Effector CD4-positive, alpha-beta T cell (primary cell): ENCODE measurements around the gene FGF14.

Experiments used
- DNase-seq: peaks from one replicate; pipeline ENCODE4 v3.0.0-alpha.2; 2020

Gene FGF14

GRCh38 chr13:102302534-102302933, 99.3 kb downstream of the FGF14 start:
- DNase-seq: no peak

- no peak for DNase-seq
Observed at GRCh38 chr13:102300379-102300778, 101.5 kb downstream of the FGF14 start.

- DNase-seq: no peak
Observed at GRCh38 chr13:102299366-102299765, 102.5 kb downstream of the FGF14 start.

GRCh38 chr13:102298051-102298450, 103.8 kb downstream of the FGF14 start:
- no peak for DNase-seq

- no peak for DNase-seq
Observed at GRCh38 chr13:102295316-102296048, 106.4 kb downstream of the FGF14 start.

- no peak for DNase-seq
Observed at GRCh38 chr13:102294407-102295018, 107.3 kb downstream of the FGF14 start.

GRCh38 chr13:102293723-102294122, 108.1 kb downstream of the FGF14 start:
- DNase-seq: no peak

GRCh38 chr13:102291587-102292218, 110.1 kb downstream of the FGF14 start:
- DNase-seq: no peak

- DNase-seq: no peak
Observed at GRCh38 chr13:102289606-102290005, 112.2 kb downstream of the FGF14 start.

- no peak for DNase-seq
Observed at GRCh38 chr13:102286326-102286725, 115.5 kb downstream of the FGF14 start.

- no peak for DNase-seq
Observed at GRCh38 chr13:102280366-102280765, 121.5 kb downstream of the FGF14 start.

- no peak for DNase-seq
Observed at GRCh38 chr13:102277286-102277685, 124.6 kb downstream of the FGF14 start.

GRCh38 chr13:102276404-102276803, 125.4 kb downstream of the FGF14 start:
- DNase-seq: no peak

GRCh38 chr13:102275969-102276368, 125.9 kb downstream of the FGF14 start:
- DNase-seq: no peak

- DNase-seq: no peak
Observed at GRCh38 chr13:102273111-102273510, 128.7 kb downstream of the FGF14 start.

- DNase-seq: no peak
Observed at GRCh38 chr13:102267191-102267590, 134.7 kb downstream of the FGF14 start.

GRCh38 chr13:102261809-102262208, 140.0 kb downstream of the FGF14 start:
- DNase-seq: no peak

- no peak for DNase-seq
Observed at GRCh38 chr13:102261316-102261715, 140.5 kb downstream of the FGF14 start.

- no peak for DNase-seq
Observed at GRCh38 chr13:102260256-102260655, 141.6 kb downstream of the FGF14 start.

- no peak for DNase-seq
Observed at GRCh38 chr13:102255409-102255808, 146.4 kb downstream of the FGF14 start.

GRCh38 chr13:102251817-102252216, 150.0 kb downstream of the FGF14 start:
- DNase-seq: no peak

GRCh38 chr13:102250448-102250847, 151.4 kb downstream of the FGF14 start:
- DNase-seq: no peak

- DNase-seq: no peak
Observed at GRCh38 chr13:102244607-102245227, 157.1 kb downstream of the FGF14 start.

GRCh38 chr13:102240110-102240509, 161.7 kb downstream of the FGF14 start:
- DNase-seq: no peak
